Left ventricle myocardium superior (tissue), 1 donor: Measurements from ENCODE around the gene GNAT2. TPM values are rescaled to one million over a fixed set of nuclear protein-coding genes. Genes with fewer than 3 reads are reported as not detected.

Source experiments
- ATAC-seq: fragments of 200-7000 bp; cut with Tn5 transposase; one replicate; pipeline ENCODE4 v1.9.1; 2020; ENCODE audit warnings: mild to moderate bottlenecking, moderate library complexity
- DNase-seq: peaks from one replicate; pipeline ENCODE4 v3.0.0-alpha.2; 2020
- intact Hi-C: fragments of 100-400 bp; cut with micrococcal nuclease; formaldehyde crosslinking; loops from one replicate; pipeline ENCODE4 v1.11.0; 2022
- total RNA-seq: library from RNA; stranded (reverse); fragmentation: NEBNext Ultra II Directional; extraction: Animal tissue kit (Norgen Biotek cat#: 25700); gene quantifications from one replicate; pipeline ENCODE4 v1.2.1, GENCODE V29; 2021
- donor health status: DM: no; HTN: yes; CAD: no; lungs with severe emphysema.

Gene GNAT2
- total RNA-seq, 1 donor from 2014 or later: not detected

- no peak for DNase-seq
- no peak for ATAC-seq
- intact Hi-C loops: no loop called here
Measured at GRCh38 chr1:109630081-109630897, 10.9 kb upstream of the GNAT2 start.

- ATAC-seq (no peak), DNase-seq (no peak)
- intact Hi-C loops: no loop called here
Measured at GRCh38 chr1:109629372-109630030, 10.1 kb upstream of the GNAT2 start.

- DNase-seq (no peak), ATAC-seq (no peak)
- intact Hi-C loops: no loop called here
Measured at GRCh38 chr1:109628540-109629321, 9.3 kb upstream of the GNAT2 start.

- intact Hi-C loops: no loop called here
- ATAC-seq: no peak
Measured at GRCh38 chr1:109627692-109628399, 8.4 kb upstream of the GNAT2 start.

GRCh38 chr1:109626682-109627408, 7.4 kb upstream of the GNAT2 start:
- ATAC-seq (no peak), DNase-seq (no peak)
- intact Hi-C loops: no loop called here

More at GRCh38 chr1:109627692-109628399, 8.4 kb upstream of the GNAT2 start:
- no peak for DNase-seq

GRCh38 chr1:109625601-109626560, 6.5 kb upstream of the GNAT2 start:
- no peak for DNase-seq
- intact Hi-C loops: no loop called here

GRCh38 chr1:109625176-109625575, 5.8 kb upstream of the GNAT2 start:
- DNase-seq: no peak
- intact Hi-C loops: no loop called here

More at GRCh38 chr1:109625601-109626560, 6.5 kb upstream of the GNAT2 start:
- no peak for ATAC-seq

GRCh38 chr1:109624201-109625010, 5.0 kb upstream of the GNAT2 start:
- intact Hi-C loops: no loop called here
- no peak for DNase-seq
- no peak for ATAC-seq

More at GRCh38 chr1:109625176-109625575, 5.8 kb upstream of the GNAT2 start:
- no peak for ATAC-seq

GRCh38 chr1:109623601-109624161, 4.3 kb upstream of the GNAT2 start:
- DNase-seq (no peak), ATAC-seq (no peak)
- intact Hi-C loops: no loop called here

- no peak for ATAC-seq
- intact Hi-C loops: no loop called here
- no peak for DNase-seq
Measured at GRCh38 chr1:109622895-109623294, 3.5 kb upstream of the GNAT2 start.

- intact Hi-C loops: no loop called here
- DNase-seq: no peak
- no peak for ATAC-seq
Measured at GRCh38 chr1:109622137-109622892, 2.9 kb upstream of the GNAT2 start.

GRCh38 chr1:109621379-109622136, 2.1 kb upstream of the GNAT2 start:
- no peak for DNase-seq
- intact Hi-C loops: no loop called here
- no peak for ATAC-seq

GRCh38 chr1:109620841-109621286, 1.4 kb upstream of the GNAT2 start:
- intact Hi-C loops: no loop called here
- DNase-seq (peak; percentile 96), ATAC-seq (peak; percentile 83)

- DNase-seq (peak; percentile 60), ATAC-seq (peak; percentile 57)
- intact Hi-C loops: no loop called here
Measured at GRCh38 chr1:109620401-109620791, 980 bp upstream of the GNAT2 start.
